K562 (cell line): ENCODE measurements around the gene SORCS2. TPM values are rescaled to one million over a fixed set of nuclear protein-coding genes. Genes with fewer than 3 reads are reported as not detected.

ENCODE experiments used
- ATAC-seq: fragments of 200-7000 bp; cut with Tn5 transposase; 3 replicates; pipeline ENCODE4 v1.9.1; 2020; ENCODE audit warnings: moderate library complexity
- BruUV-seq: library from RNA; stranded (reverse); fragments of 400-500 nt; replicated peaks from 2 replicates; lab custom pipeline; 2021; lab: Mats Ljungman, UMichigan
- CTCF ChIA-PET: fragments of 300-600 bp; formaldehyde crosslinking; extraction: SDS; loops from one replicate; lab custom pipeline; 2021; ENCODE audit warnings: low intra/inter-chr PET ratio; lab: Yijun Ruan, JAX
- POLR2A ChIA-PET: fragments of 300-600, 350-650 bp; sonication (Branson Sonifier 250); formaldehyde crosslinking; extraction: SDS; loops from one replicate; lab custom pipeline; 2021; ENCODE audit warnings: antibody characterized with exemption, inconsistent platforms; lab: Yijun Ruan, JAX
- DNase-seq, 4 experiments: peaks; one replicate each; pipeline versions ENCODE4 v3.0.0 to v3.0.0-alpha.2; 2011 to 2018; ENCODE audit warnings: low spot score in 3 of 4, mixed read lengths in 3 of 4; ENCODE audit errors: extremely low read depth in 1 of 4
- FAIRE-seq: peaks from 2 replicates; lab custom pipeline; 2011; peaks lifted over from hg19 to GRCh38; lab: Jason Lieb, UNC
- H2AFZ ChIP-seq: 2 replicates; pipeline ENCODE4 v1.6.0; 2011; ENCODE audit warnings: low read depth, low read length, control low read depth, inconsistent platforms
- H3K27ac ChIP-seq: fragments of 200-600 bp; 3 replicates; pipeline ENCODE4 v1.8.0; 2011; ENCODE audit warnings: low read depth, mild to moderate bottlenecking, control low read depth, inconsistent platforms, low read length, moderate library complexity, mixed read lengths; ENCODE audit errors: extremely low read depth
- H3K27me3 ChIP-seq, 2 experiments: fragments of 300-600 bp in 1 of 2; 2 replicates in 1 of 2; 3 replicates in 1 of 2; pipeline versions ENCODE4 v1.6.0 to v1.8.0; 2011; ENCODE audit warnings: inconsistent platforms in 2 of 2, low read length in 2 of 2, mild to moderate bottlenecking in 1 of 2, mixed read lengths in 1 of 2, moderate library complexity in 1 of 2; ENCODE audit not compliant: control insufficient read depth in 2 of 2, insufficient read depth in 2 of 2
- H3K36me3 ChIP-seq: fragments of 300-600 bp; 3 replicates; pipeline ENCODE4 v1.8.0; 2011; ENCODE audit warnings: mild to moderate bottlenecking, low read length, inconsistent platforms; ENCODE audit not compliant: control insufficient read depth, insufficient read depth
- H3K4me1 ChIP-seq, 2 experiments: fragments of 200-600 bp in 1 of 2; replicated peaks in 1 of 2; 2 replicates in 1 of 2; 3 replicates in 1 of 2; pipeline versions ENCODE4 v1.5.1 to v1.8.0; 2011; ENCODE audit warnings: inconsistent platforms in 2 of 2, low read length in 2 of 2, mild to moderate bottlenecking in 1 of 2, mixed read lengths in 1 of 2, moderate library complexity in 1 of 2; ENCODE audit not compliant: control insufficient read depth in 2 of 2, insufficient read depth in 2 of 2
- H3K4me2 ChIP-seq: 2 replicates; pipeline ENCODE4 v1.6.1; 2011; ENCODE audit warnings: low read length, control low read depth, inconsistent platforms, mixed read lengths; ENCODE audit not compliant: insufficient read depth
- H3K4me3 ChIP-seq: fragments of 200-600 bp; sonication (generic), shearing (Covaris generic); 2 replicates; pipeline ENCODE4 v1.5.1; 2016; ENCODE audit warnings: control low read depth, inconsistent platforms
- H3K79me2 ChIP-seq: fragments of 200-600 bp; 3 replicates; pipeline ENCODE4 v1.8.0; 2011; ENCODE audit warnings: low read length, inconsistent platforms; ENCODE audit not compliant: control insufficient read depth, insufficient read depth
- H3K9ac ChIP-seq, 2 experiments: 2 replicates each; pipeline versions ENCODE4 v1.6.0 to v1.6.1; 2011; ENCODE audit warnings: low read depth in 2 of 2, low read length in 2 of 2, control low read depth in 1 of 2, inconsistent platforms in 1 of 2, mild to moderate bottlenecking in 1 of 2, mixed read lengths in 1 of 2; ENCODE audit not compliant: insufficient read depth in 1 of 2
- H3K9me1 ChIP-seq: one replicate; pipeline ENCODE4 v1.6.0; 2011; ENCODE audit warnings: inconsistent platforms, mild to moderate bottlenecking, low read length, moderate library complexity; ENCODE audit not compliant: control insufficient read depth, insufficient read depth
- H3K9me3 ChIP-seq: replicated peaks from 2 replicates; pipeline ENCODE4 v1.5.1; 2011; ENCODE audit warnings: low read depth, low read length, inconsistent platforms; ENCODE audit not compliant: control insufficient read depth, insufficient read depth
- H4K20me1 ChIP-seq: replicated peaks from 2 replicates; pipeline ENCODE4 v1.6.1; 2011; ENCODE audit warnings: low read length, inconsistent platforms, mixed read lengths; ENCODE audit not compliant: control insufficient read depth, insufficient read depth
- CTCF ChIP-seq, 3 experiments: IDR thresholded peaks in 2 of 3; conservative IDR thresholded peaks in 1 of 3; 2 replicates each; pipeline ENCODE4 v1.5.1; 2011 to 2012; ENCODE audit warnings: low read length in 3 of 3, mild to moderate bottlenecking in 3 of 3, control low read depth in 2 of 3, improper control_type of control experiment in 1 of 3, inconsistent platforms in 1 of 3, low read depth in 1 of 3, mixed read lengths in 1 of 3, moderate library complexity in 1 of 3; ENCODE audit not compliant: insufficient read depth in 2 of 3
- RAD21 ChIP-seq, 2 experiments: fragments of 250-450 bp in 1 of 2; fragments of 450-650 bp in 1 of 2; sonication (Bioruptor Pico) in 1 of 2; formaldehyde crosslinking in 1 of 2; IDR thresholded peaks in 1 of 2; conservative IDR thresholded peaks in 1 of 2; 2 replicates each; pipeline versions ENCODE4 v1.4.0 to v1.8.0; 2020 to 2022; ENCODE audit warnings: mild to moderate bottlenecking in 2 of 2, moderate library complexity in 1 of 2
- SMC3 ChIP-seq: conservative IDR thresholded peaks from 2 replicates; pipeline ENCODE4 v1.6.1; 2011; ENCODE audit warnings: low read depth, low read length, improper control_type of control experiment; ENCODE audit not compliant: insufficient read depth
- TSHZ1 ChIP-seq: fragments of 250-450 bp; sonication (Bioruptor Pico); IDR thresholded peaks from 2 replicates; pipeline ENCODE4 v1.4.0; 2020; ENCODE audit warnings: mild to moderate bottlenecking, moderate library complexity
- ZZZ3 ChIP-seq: fragments of 450-650 bp; IDR thresholded peaks from 2 replicates; pipeline ENCODE4 v1.6.1; 2016; ENCODE audit warnings: antibody characterized with exemption, mild to moderate bottlenecking, moderate library complexity
- WGBS: fragments of 100-300 bp; shearing (Covaris generic); methylation state at CpG from one replicate; pipeline ENCODE4 v1.1.6; 2016; ENCODE audit warnings: low coverage, mixed read lengths; ENCODE audit not compliant: insufficient coverage; ENCODE audit errors: missing lambda C conversion rate; 5-methylcytosine and 5-hydroxymethylcytosine counted together
- in situ Hi-C: fragments of 300-500 bp; cut with MboI; formaldehyde crosslinking; loops from 4 replicates; pipeline ENCODE4 v1.15.0; 2018; ENCODE audit warnings: inconsistent platforms, mixed read lengths
- intact Hi-C: fragments of 100-400 bp; cut with micrococcal nuclease; formaldehyde crosslinking; loops from 2 replicates; pipeline ENCODE4 v1.14.2; 2022
- polyA plus RNA-seq, 8 experiments: library from polyadenylated mRNA; depleted of rRNA in 4 of 8; stranded (reverse) in 5 of 8; unstranded in 3 of 8; fragments of >200 nt; fragmentation: Nextera tagmentation in 2 of 8; fragmentation: Illumina TruSeq in 1 of 8; extraction: Ambion mirVana in 2 of 8; extraction: Trizol in 1 of 8; gene quantifications; 2 replicates each; pipeline versions ENCODE4 v1.2.1 to v1.2.3, GENCODE V29; 2011 to 2014; ENCODE audit warnings: inconsistent platforms in 1 of 8, missing spikeins in 1 of 8
- total RNA-seq, 7 experiments: library from RNA; depleted of rRNA in 6 of 7; stranded (reverse); fragments of >200 nt in 6 of 7; fragmentation: Illumina TruSeq in 2 of 7; extraction: Trizol in 2 of 7; gene quantifications; 2 replicates each; pipeline versions ENCODE4 v1.2.1 to v1.2.3, GENCODE V29; 2011 to 2021; ENCODE audit warnings: low replicate concordance in 1 of 7

SORCS2 gene
- total and polyA plus RNA-seq, 9 of the 15 experiments (the other 6 are each of a cell fraction or from before 2014, with no cell fraction given) = not detected

- BruUV-seq = no TSS peak
- no peaks in the 10 kb centered on the region for H3K79me2 ChIP-seq
- intact Hi-C loops = loop anchor here (5.0 to 10.0 kb wide), 3 partner anchors 100 to 610 kb away; no protein-coding TSS in a partner anchor
- no peak overlapping the region for H3K4me3 ChIP-seq
- in situ Hi-C loops = no loop called here
- H3K27me3 ChIP-seq = peaks cover 11 to 44% of the 10 kb centered on the region in 2 experiments; a peak in 3 of 5 replicates
- H3K27ac ChIP-seq = no peak overlapping the region
- no peaks in the 10 kb centered on the region for H3K9me1 ChIP-seq
- ChIA-PET CTCF (no interaction called here), POLR2A (interaction anchor here (0.8 kb wide), 1 partner anchor 9 kb away, joined by 3 read pairs; no protein-coding TSS in a partner anchor)
- peaks cover 12% of the 10 kb centered on the region; the same call in 1 of the 2 replicates for H4K20me1 ChIP-seq
- H3K36me3 ChIP-seq = no peaks in the 10 kb centered on the region
- no peak overlapping the region for H3K4me2 ChIP-seq
- H3K9me3 ChIP-seq = no peaks in the 10 kb centered on the region
- no peak overlapping the region for H2AFZ ChIP-seq
- ATAC-seq (no peak), DNase-seq (no peak), FAIRE-seq (no peak)
- 6% methylated on average over 5 of the region's 6 CpGs for WGBS
- H3K9ac ChIP-seq = no peak overlapping the region
- H3K4me1 ChIP-seq = peaks cover 0 to 10% of the 10 kb centered on the region in 2 experiments; a peak in 2 of 5 replicates
- TF ChIP-seq SMC3 (0 out of 2 replicates have a peak, but pooled peaks have one; percentile 7), TSHZ1 (CRISPR knock-in tag) (no peak), RAD21 (CRISPR knock-in tag; conservative IDR thresholded peaks at IDR 0.05 in 1 of 2, IDR thresholded peaks at IDR 0.05 in 1 of 2) (peak in 1 of 2 experiments; percentile 15; a peak in 1 of 4 replicates), ZZZ3 (no peak), CTCF (IDR thresholded peaks at IDR 0.05 in 2 of 3, conservative IDR thresholded peaks at IDR 0.05 in 1 of 3; ENCODE audit: insufficient read depth in 2 of 3, low read depth in 1 of 3, low read length in 3 of 3) (peak; percentile 21 to 32 (median 24); a peak in 1 of 6 replicates)
Measured at GRCh38 chr4:7194251-7195140, 2.2 kb downstream of the SORCS2 start.
